Stimulated activated CD4-positive, alpha-beta T cell treated with anti-CD3 and anti-CD28 coated beads, Interleukin-12 subunit alpha, Interleukin-12 subunit beta, amount 100 ng/mL, for 48 hours (primary cell): ENCODE measurements around the gene KCNH2.
A peak's percentile ranks its signal among the peaks of the same experiment; 100 is the strongest.
"Not testable (repeated sequence)": the region's sequence is repeated elsewhere in the genome, so short reads cannot be mapped to it uniquely, and the experiment has no call there.

Experiments used
- DNase-seq, 3 donors: peaks; one replicate each; pipeline ENCODE4 v3.0.0-alpha.2; 2020; ENCODE audit warnings: low read depth in 2 of 3, low spot score in 1 of 3

KCNH2 gene

DNA sequence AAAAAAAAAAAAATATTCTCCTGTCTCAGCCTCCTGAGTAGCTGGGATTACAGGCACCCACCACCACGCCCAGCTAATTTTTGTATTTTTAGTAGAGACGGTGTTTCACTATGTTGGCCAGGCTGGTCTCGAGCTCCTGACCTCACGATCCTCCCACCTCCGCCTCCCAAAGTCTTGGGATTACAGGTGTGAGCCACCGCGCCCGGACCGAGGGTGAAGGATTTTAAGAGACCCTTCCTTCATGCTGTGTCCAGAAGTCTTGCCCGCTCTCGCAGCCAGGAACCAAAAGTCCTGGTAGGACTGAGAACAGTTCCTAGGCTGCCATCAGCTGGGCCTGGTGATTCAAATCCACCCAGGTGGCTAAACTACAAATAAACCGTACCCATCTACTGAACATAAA, 33.5 kb upstream of the KCNH2 start:
- not testable (repeated sequence) for DNase-seq

GRCh38 chr7:151011097-151011409, 32.9 kb upstream of the KCNH2 start:
- DNase-seq = no peak

DNA sequence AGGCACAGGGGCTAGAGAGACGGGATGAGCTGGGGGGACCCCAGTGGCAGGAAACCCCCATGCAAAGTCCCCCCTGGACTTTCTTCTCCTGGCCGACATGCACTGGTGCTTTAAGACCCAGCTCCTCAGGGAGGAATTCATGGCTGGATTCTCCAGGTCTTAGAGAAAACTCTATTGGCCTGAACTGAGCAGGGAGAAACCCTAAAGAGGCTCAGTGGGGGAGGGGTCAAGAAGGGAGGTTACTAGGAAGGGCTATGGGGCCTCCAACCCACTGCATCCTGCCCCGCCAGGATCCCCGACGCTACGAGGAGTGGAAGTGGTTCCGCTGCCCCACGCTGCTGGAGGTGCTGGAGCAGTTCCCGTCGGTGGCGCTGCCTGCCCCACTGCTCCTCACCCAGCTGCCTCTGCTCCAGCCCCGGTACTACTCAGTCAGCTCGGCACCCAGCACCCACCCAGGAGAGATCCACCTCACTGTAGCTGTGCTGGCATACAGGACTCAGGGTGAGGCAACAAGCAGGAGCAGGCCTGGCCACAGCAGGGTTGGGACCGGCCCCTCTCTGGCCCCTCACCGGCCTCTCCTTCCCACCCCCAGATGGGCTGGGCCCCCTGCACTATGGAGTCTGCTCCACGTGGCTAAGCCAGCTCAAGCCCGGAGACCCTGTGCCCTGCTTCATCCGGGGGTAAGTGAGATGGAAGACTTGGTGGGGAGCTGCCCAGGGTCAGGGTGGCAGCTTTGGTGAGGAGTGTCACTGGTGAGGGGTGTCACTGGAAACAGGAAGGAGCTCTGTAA, 32.4 kb upstream of the KCNH2 start:
- DNase-seq = no peak

DNA sequence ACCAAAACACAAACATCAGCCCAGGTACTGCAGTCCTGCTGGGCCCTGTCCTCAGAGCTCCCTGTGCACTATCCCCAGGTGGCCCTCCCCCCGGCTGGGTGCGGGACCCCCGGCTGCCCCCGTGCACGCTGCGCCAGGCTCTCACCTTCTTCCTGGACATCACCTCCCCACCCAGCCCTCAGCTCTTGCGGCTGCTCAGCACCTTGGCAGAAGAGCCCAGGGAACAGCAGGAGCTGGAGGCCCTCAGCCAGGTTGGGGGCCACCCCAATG, 31.9 kb upstream of the KCNH2 start:
- DNase-seq = no peak

GRCh38 chr7:151009327-151010036, 31.4 kb upstream of the KCNH2 start:
- DNase-seq = no peak

DNA sequence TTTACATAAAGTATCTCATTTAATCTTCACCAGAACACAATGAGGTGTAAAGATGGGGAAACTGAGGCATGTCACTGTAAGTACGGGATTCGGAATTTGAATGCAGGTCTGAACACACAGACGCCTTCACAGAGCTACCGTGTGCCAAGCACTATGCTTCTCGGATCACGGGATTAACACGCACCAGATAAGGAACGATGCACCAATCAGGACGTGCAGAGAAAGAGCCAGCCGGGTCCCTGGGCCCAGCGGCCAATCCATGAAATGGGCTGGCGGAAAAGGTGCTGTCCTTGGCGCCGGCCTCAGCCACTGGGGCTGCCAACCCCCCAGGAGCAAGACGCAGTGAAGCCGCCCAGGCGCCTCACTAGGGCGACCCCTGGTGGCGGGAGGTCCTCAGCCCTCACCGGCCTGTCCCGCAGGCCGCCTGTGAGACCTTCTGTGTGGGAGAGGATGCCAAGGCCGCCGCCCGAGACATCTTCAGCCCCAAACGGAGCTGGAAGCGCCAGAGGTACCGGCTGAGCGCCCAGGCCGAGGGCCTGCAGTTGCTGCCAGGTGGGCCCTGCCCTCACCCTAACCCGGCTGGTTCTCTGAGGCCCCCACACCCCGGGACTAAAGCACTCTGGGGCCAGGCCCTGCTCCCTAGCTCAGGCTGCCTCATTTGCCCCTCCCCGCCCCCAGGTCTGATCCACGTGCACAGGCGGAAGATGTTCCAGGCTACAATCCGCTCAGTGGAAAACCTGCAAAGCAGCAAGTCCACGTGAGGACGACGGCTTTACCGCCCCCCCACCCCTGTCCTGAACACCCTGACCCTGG, 30.6 kb upstream of the KCNH2 start:
- peak; percentile 75 to 87 (median 76) for DNase-seq

DNA sequence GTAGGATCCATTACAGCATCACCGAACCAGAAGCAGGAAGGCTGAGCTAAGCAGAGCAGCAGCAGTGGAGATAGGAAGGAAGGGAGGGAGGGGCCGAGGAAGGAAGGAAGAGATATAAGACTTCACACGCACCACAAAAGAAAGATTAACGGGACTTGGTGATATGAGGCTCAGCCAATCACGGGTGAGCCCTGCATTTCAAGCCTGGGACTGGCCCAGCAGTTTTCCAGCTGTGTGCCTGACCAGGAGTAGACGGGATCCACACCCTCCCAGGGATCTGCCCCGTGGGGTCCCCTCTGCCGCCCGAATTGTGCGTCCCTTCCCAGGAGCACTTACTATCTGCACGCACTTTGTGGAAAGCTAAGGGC, 30.0 kb upstream of the KCNH2 start:
- DNase-seq = no peak

- DNase-seq = no peak
Observed at GRCh38 chr7:151007469-151007898, 29.4 kb upstream of the KCNH2 start.

DNA sequence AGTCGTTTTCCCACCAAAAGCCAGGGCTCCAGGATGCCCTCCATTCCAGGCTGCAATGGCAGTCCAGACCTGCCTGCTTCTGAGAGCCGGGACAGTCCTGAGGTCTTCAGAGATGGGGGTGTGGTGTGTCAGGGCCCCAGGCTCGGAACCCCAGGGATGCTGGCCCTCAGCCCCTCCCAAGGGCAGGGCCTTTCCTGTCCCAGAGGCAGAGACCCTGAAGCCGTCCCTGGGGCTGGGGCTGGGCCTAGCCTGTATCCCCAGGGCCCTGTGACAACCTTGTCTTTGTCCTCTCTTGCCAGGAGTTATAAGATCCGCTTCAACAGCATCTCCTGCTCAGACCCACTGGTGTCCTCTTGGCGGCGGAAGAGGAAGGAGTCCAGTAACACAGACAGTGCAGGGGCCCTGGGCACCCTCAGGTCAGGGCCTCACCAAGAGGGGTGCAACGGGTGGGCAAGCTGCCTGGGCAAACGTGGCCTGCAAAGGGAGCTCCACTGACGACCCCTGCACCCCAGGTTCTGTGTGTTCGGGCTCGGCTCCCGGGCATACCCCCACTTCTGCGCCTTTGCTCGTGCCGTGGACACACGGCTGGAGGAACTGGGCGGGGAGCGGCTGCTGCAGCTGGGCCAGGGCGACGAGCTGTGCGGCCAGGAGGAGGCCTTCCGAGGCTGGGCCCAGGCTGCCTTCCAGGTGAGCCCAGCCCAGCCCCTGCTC, 28.6 kb upstream of the KCNH2 start:
- DNase-seq = no peak

DNA sequence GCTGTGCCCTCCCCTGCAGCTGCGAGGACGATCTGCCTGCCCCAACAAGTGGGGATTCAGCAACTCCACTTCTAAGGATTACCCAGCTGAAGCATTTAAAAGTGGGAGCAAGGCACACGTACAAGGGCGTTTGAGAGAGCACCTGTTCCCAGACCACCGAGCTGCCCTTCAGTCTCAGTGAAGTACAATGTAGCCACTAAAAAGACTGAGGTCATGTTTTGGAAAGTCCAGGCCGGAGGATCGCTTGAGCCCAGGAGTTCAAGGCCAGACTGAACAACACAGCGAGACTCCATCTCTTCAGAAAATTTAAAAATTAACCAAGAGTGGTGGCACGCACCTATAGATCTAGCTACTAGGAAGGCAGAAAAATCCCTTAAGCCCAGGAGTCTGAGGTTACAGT, 27.4 kb upstream of the KCNH2 start:
- DNase-seq = no peak

DNA sequence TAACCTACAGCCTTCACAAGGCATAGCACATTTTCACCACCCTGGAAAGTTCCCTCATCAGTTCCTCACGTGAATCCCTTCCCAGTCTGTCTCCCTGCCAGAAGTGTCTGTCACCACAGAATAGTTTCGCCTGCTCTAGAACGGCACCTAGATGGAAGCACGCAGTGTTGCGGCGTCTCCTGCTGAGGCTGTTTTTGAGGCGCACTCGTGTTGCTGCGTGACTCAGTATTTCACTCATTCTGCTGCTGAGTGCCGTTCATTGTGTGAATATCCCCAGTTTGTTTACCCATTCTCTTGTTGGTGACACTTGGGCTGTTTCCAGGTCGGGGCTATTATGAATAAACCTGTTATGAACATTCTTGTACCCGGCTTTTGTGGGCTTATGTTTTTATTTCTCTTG, 25.5 kb upstream of the KCNH2 start:
- no peak for DNase-seq

DNA sequence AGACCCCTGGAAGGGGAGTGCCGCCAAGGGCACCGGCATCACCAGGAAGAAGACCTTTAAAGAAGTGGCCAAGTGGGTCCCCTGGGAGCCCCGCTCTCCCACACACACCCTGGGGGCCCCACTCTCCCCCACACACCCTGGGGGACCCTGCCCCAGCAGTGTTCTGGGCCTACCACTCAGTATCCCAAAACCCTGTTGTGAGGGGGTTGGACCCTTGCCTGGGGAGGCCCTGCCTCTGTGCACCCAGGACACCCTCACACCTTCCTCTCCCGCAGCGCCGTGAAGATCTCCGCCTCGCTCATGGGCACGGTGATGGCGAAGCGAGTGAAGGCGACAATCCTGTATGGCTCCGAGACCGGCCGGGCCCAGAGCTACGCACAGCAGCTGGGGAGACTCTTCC, 23.4 kb upstream of the KCNH2 start:
- DNase-seq = no peak

DNA sequence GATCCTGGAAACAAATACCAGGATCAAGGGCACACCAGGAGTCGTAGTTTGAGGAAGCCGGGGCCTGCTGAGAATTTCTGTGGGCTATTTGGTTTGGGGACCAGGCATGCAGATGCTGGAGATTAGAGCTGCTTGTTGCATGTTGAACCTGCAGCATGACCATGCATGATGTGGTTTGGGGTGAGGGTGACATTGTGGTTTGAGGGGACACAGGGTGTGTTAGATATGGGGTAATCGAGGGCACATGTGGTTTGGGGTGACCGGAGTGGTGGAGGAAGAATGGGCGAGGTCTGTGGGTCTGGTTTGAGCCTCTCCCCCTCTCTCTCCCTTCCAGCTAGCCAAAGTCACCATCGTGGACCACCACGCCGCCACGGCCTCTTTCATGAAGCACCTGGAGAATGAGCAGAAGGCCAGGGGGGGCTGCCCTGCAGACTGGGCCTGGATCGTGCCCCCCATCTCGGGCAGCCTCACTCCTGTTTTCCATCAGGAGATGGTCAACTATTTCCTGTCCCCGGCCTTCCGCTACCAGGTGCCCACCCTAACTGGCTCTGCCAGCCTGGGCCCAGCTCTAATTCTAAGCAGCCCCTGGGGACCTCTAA, 22.9 kb upstream of the KCNH2 start:
- DNase-seq = no peak

DNA sequence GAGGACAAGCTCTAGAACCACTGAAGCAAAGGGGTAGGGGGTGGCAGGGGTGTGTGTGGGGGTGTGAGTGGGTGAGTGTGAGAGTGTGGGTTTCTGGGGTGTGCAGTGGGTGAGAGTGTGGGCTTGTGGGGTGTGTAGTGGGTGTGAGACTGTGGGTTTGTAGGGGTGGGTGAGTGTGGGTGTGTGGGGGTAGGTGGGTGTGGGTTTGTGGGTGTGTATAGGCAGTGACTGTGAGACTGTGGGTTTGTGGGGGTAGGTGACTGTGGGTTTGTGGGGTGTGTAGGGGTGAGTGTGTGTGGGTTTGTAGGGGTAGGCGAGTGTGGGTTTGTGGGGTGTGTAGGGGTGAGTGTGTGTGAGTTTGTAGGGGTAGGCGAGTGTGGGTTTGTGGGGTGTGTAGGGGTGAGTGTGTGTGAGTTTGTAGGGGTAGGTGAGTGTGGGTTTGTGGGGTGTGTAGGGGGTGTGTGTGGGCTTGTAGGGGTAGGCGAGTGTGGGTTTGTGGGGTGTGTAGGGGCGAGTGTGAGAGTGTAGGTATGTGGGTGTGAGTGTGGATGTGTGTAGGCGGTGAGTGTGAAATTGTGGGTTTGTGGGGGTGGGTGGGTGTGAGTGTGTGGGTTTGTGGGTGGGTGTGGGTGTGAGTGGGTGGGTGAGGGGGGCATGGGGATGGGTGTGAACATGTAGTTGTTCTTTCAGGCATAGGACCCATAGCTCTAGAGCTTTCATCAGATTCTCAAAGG, 21.5 kb upstream of the KCNH2 start:
- DNase-seq = no peak

DNA sequence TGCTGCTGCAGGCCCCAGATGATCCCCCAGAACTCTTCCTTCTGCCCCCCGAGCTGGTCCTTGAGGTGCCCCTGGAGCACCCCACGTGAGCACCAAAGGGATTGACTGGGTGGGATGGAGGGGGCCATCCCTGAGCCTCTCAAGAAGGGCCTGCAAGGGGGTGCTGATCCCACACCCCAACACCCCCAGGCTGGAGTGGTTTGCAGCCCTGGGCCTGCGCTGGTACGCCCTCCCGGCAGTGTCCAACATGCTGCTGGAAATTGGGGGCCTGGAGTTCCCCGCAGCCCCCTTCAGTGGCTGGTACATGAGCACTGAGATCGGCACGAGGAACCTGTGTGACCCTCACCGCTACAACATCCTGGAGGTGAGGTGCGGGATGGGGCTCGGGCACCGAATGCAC, 20.9 kb upstream of the KCNH2 start:
- no peak for DNase-seq

GRCh38 chr7:150998341-150998740, 20.2 kb upstream of the KCNH2 start:
- DNase-seq = no peak

- DNase-seq = no peak
Observed at GRCh38 chr7:150997817-150998216, 19.7 kb upstream of the KCNH2 start.

- no peak for DNase-seq
Observed at GRCh38 chr7:150997075-150997511, 19.0 kb upstream of the KCNH2 start.

DNA sequence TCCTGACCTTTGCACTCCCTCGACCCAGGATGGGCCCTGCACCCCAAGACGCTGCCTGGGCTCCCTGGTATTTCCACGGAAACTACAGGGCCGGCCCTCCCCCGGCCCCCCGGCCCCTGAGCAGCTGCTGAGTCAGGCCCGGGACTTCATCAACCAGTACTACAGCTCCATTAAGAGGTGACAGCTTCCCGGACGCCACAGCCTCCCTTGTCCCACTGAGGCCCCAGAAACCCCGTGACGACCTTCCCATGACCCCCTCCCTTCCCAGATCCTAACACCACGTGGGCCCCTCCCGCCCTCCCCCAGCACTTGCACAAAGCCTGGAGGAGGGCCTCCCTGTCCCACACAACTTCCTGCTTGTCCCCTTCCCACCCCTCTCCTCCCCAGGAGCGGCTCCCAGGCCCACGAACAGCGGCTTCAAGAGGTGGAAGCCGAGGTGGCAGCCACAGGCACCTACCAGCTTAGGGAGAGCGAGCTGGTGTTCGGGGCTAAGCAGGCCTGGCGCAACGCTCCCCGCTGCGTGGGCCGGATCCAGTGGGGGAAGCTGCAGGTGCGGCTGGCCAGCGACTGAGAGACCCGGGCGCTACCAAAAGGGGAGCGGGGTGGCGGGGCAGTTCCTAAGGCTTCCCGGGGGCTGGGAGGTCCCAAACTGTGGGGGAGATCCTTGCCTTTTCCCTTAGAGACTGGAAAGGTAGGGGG, 18.4 kb upstream of the KCNH2 start:
- DNase-seq = no peak
